ENCODE results near the gene ADCY1. TPM values are rescaled to one million over a fixed set of nuclear protein-coding genes. Genes with fewer than 3 reads are reported as not detected.

ADCY1 gene
- total RNA-seq, 1 experiment from 2014 or later: 0.66 TPM

GRCh38 chr7:45574416-45574668 is 174 bp downstream of the ADCY1 start:
- H3K27me3 ChIP-seq: peaks cover 27% of the 10 kb centered on the region

GRCh38 chr7:45574669-45575500 is 717 bp downstream of the ADCY1 start:
- Histone ChIP-seq H3K9me3 (no peaks in the 10 kb centered on the region), H3K27me3 (peaks cover 27% of the 10 kb centered on the region), H3K4me3 (peak overlapping the region; percentile 31), H3K36me3 (no peaks in the 10 kb centered on the region)
- peak; percentile 62 for DNase-seq

More at GRCh38 chr7:45574416-45574668, 174 bp downstream of the ADCY1 start:
- no peak overlapping the region for H3K4me3 ChIP-seq
- no peaks in the 10 kb centered on the region for H3K9me3 ChIP-seq
- no peak for DNase-seq
- H3K36me3 ChIP-seq: no peaks in the 10 kb centered on the region

GRCh38 chr7:45575501-45576248 is 1.5 kb downstream of the ADCY1 start:
- no peaks in the 10 kb centered on the region for H3K36me3 ChIP-seq
- H3K27me3 ChIP-seq: peaks cover 27% of the 10 kb centered on the region
- H3K4me3 ChIP-seq: no peak overlapping the region
- H3K9me3 ChIP-seq: no peaks in the 10 kb centered on the region
- DNase-seq: no peak

GRCh38 chr7:45576249-45576929 is 2.2 kb downstream of the ADCY1 start:
- no peak for DNase-seq
- Histone ChIP-seq H3K9me3 (no peaks in the 10 kb centered on the region), H3K4me3 (no peak overlapping the region), H3K36me3 (no peaks in the 10 kb centered on the region), H3K27me3 (peaks cover 27% of the 10 kb centered on the region)

GRCh38 chr7:45578022-45578421 is 3.9 kb downstream of the ADCY1 start:
- Histone ChIP-seq H3K36me3 (no peaks in the 10 kb centered on the region), H3K9me3 (no peaks in the 10 kb centered on the region), H3K27me3 (peaks cover 26% of the 10 kb centered on the region), H3K4me3 (no peak overlapping the region)
- DNase-seq: no peak

- Histone ChIP-seq H3K27me3 (peaks cover 25% of the 10 kb centered on the region), H3K36me3 (no peaks in the 10 kb centered on the region), H3K9me3 (no peaks in the 10 kb centered on the region), H3K4me3 (no peak overlapping the region)
- DNase-seq: no peak
Measured at GRCh38 chr7:45578467-45578866, 4.3 kb downstream of the ADCY1 start.

- no peaks in the 10 kb centered on the region for H3K36me3 ChIP-seq
- no peaks in the 10 kb centered on the region for H3K9me3 ChIP-seq
- no peak for DNase-seq
- H3K27me3 ChIP-seq: peaks cover 25% of the 10 kb centered on the region
- no peak overlapping the region for H3K4me3 ChIP-seq
Measured at GRCh38 chr7:45579391-45579801, 5.2 kb downstream of the ADCY1 start.

- DNase-seq: no peak
- peaks cover 19% of the 10 kb centered on the region for H3K27me3 ChIP-seq
Measured at GRCh38 chr7:45580053-45580872, 6.1 kb downstream of the ADCY1 start.

GRCh38 chr7:45581271-45581780 is 7.2 kb downstream of the ADCY1 start:
- DNase-seq: no peak
- no peaks in the 10 kb centered on the region for H3K36me3 ChIP-seq
- no peak overlapping the region for H3K4me3 ChIP-seq
- H3K9me3 ChIP-seq: no peaks in the 10 kb centered on the region
- peaks cover 8% of the 10 kb centered on the region for H3K27me3 ChIP-seq

More at GRCh38 chr7:45580053-45580872, 6.1 kb downstream of the ADCY1 start:
- Histone ChIP-seq H3K36me3 (no peaks in the 10 kb centered on the region), H3K4me3 (no peak overlapping the region), H3K9me3 (no peaks in the 10 kb centered on the region)

GRCh38 chr7:45582136-45582749 is 8.1 kb downstream of the ADCY1 start:
- no peaks in the 10 kb centered on the region for H3K9me3 ChIP-seq
- H3K27me3 ChIP-seq: no peaks in the 10 kb centered on the region
- H3K4me3 ChIP-seq: no peak overlapping the region
- H3K36me3 ChIP-seq: no peaks in the 10 kb centered on the region
- DNase-seq: no peak

- no peaks in the 10 kb centered on the region for H3K9me3 ChIP-seq
- H3K4me3 ChIP-seq: no peak overlapping the region
- no peak for DNase-seq
- H3K36me3 ChIP-seq: no peaks in the 10 kb centered on the region
- H3K27me3 ChIP-seq: no peaks in the 10 kb centered on the region
Measured at GRCh38 chr7:45582868-45583277, 8.7 kb downstream of the ADCY1 start.

- Histone ChIP-seq H3K27me3 (no peaks in the 10 kb centered on the region), H3K4me3 (no peak overlapping the region), H3K9me3 (no peaks in the 10 kb centered on the region), H3K36me3 (no peaks in the 10 kb centered on the region)
- no peak for DNase-seq
Measured at GRCh38 chr7:45583296-45583695, 9.1 kb downstream of the ADCY1 start.

GRCh38 chr7:45584261-45585210 is 10.4 kb downstream of the ADCY1 start:
- no peak overlapping the region for H3K4me3 ChIP-seq

GRCh38 chr7:45585628-45586027 is 11.5 kb downstream of the ADCY1 start:
- Histone ChIP-seq H3K27me3 (no peaks in the 10 kb centered on the region), H3K9me3 (no peaks in the 10 kb centered on the region), H3K4me3 (no peak overlapping the region), H3K36me3 (no peaks in the 10 kb centered on the region)
- DNase-seq: no peak

More at GRCh38 chr7:45584261-45585210, 10.4 kb downstream of the ADCY1 start:
- no peaks in the 10 kb centered on the region for H3K27me3 ChIP-seq
- no peak for DNase-seq
- no peaks in the 10 kb centered on the region for H3K9me3 ChIP-seq
- no peaks in the 10 kb centered on the region for H3K36me3 ChIP-seq
